LNCaP clone FGC (cell line): Measurements from ENCODE around the gene KRTAP10-7.
"Not testable (repeated sequence)": the region's sequence is repeated elsewhere in the genome, so short reads cannot be mapped to it uniquely, and the experiment has no call there.

ENCODE experiments used
- DNase-seq: peaks from one replicate; pipeline ENCODE4 v3.0.0-alpha.2; 2011; ENCODE audit warnings: low read depth
- H3K4me3 ChIP-seq: 2 replicates; pipeline ENCODE4 v1.5.1; 2011; ENCODE audit warnings: mild to moderate bottlenecking, low read depth, low read length, control low read depth
- CTCF ChIP-seq: IDR thresholded peaks from 2 replicates; pipeline ENCODE4 v1.5.1; 2012; ENCODE audit warnings: mild to moderate bottlenecking; ENCODE audit not compliant: control insufficient read depth, insufficient read depth; ENCODE audit errors: extremely low read depth

The KRTAP10-7 gene

DNA sequence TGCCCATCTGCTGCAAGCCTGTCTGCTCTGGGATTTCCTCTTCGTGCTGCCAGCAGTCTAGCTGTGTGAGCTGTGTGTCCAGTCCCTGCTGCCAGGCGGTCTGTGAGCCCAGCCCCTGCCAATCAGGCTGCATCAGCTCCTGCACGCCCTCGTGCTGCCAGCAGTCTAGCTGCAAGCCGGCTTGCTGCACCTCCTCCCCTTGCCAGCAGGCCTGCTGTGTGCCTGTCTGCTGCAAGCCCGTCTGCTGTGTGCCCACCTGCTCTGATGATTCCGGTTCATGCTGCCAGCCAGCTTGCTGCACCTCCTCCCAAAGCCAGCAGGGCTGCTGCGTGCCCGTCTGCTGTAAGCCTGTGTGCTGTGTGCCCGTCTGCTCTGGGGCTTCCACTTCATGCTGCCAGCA, 694 bp downstream of the KRTAP10-7 start:
- not testable (repeated sequence) for H3K4me3 ChIP-seq, DNase-seq
- TF ChIP-seq CTCF: peak; percentile 43

DNA sequence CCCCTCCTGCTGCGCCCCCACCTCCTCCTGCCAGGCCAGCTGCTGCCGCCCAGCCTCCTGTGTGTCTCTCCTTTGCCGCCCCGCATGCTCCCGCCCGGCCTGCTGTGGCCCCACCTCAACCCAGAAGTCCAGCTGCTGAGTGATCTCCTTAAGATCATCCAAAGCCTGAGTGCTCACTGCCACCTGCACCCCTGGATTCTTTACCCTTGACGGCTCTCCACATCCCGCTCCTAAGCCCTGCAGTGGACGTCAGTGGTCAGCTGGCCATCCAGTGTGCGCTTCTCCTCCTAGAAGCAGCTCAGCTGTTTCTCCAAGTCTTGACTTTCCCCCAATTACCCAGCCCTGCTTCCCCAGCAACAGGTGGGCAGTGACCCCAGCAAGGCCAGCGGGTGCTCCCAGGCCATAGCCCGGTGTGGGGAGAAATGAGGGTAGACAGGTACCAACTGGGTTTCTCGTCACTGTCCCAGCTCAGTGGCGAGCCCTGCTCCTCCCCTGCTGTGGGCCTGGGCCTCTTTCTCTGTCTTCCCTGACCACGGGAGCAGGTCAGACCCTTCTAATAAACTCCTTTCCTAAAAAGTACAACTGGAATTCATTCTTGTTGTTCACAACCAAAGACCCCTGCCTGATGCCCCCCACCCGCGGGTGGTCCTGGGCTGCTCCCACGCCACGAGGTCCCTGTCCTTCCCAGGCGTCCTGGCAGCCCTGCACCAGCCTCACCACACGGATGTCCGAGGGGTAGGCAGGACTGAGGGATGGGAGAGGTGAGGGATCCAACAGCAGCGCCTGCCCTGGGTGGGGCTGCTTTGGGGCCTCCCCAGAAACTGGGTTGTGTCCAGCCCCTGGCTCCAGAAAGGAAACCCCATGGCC, 1.4 kb downstream of the KRTAP10-7 start:
- DNase-seq: no peak
- TF ChIP-seq CTCF: no peak

GRCh38 chr21:44602463-44602850, 2.1 kb downstream of the KRTAP10-7 start:
- no peak for DNase-seq
- no peak for TF ChIP-seq CTCF
- H3K4me3 ChIP-seq: no peak overlapping the region

More for the DNA sequence above, 1.4 kb downstream of the KRTAP10-7 start:
- no peak overlapping the region for H3K4me3 ChIP-seq

- no peak overlapping the region for H3K4me3 ChIP-seq
- no peak for TF ChIP-seq CTCF
- DNase-seq: no peak
Observed at GRCh38 chr21:44603109-44603875, 2.9 kb downstream of the KRTAP10-7 start.

DNA sequence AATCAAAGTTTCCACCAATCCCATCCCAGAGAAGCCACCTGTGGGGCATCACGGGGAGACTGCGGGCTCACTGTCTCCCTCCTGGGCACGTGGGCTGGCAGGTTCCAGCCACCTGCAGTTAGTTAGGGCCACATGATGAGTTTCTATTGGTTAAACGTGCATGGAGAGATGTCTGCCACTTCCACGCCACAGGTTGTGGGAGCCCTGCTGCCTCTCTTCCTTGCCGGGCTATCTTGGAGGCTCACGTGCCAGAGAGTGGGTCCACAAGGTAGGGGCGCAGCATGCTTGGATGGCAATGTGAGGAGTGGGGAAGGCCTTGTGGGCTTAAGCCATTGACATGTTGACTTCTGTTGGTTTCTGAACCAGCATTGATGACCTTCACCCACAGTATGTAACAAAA, 3.5 kb downstream of the KRTAP10-7 start:
- no peak overlapping the region for H3K4me3 ChIP-seq
- DNase-seq: no peak
- no peak for TF ChIP-seq CTCF

DNA sequence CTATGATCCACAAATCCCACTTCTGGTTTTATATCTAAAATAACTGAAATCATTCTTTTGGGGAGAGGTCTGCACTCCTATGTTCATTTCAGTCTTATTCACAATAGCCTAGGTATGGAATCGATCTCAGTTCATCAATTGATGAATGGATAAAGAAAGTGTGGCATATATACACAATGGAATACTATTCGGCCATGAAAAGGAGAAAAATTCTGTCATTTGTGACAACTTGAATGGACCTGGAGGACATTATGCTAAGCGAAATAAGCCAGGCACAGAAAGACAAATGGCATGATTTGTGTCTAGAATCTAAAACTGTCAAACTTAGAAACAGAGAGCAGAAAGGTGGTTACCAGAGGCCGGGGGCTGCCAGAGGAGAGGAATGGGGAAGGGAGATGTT, 6.1 kb downstream of the KRTAP10-7 start:
- no peak for DNase-seq
- no peak for TF ChIP-seq CTCF
- no peak overlapping the region for H3K4me3 ChIP-seq
